ENCODE measurements around the gene HSPA12B. TPM values are rescaled to one million over a fixed set of nuclear protein-coding genes. Genes with fewer than 3 reads are reported as not detected.

Gene HSPA12B
- total and polyA plus RNA-seq, 2 of the 8 experiments (the other 6 are each of a cell fraction or from before 2014, with no cell fraction given): 2.2 to 4.3 TPM

DNA sequence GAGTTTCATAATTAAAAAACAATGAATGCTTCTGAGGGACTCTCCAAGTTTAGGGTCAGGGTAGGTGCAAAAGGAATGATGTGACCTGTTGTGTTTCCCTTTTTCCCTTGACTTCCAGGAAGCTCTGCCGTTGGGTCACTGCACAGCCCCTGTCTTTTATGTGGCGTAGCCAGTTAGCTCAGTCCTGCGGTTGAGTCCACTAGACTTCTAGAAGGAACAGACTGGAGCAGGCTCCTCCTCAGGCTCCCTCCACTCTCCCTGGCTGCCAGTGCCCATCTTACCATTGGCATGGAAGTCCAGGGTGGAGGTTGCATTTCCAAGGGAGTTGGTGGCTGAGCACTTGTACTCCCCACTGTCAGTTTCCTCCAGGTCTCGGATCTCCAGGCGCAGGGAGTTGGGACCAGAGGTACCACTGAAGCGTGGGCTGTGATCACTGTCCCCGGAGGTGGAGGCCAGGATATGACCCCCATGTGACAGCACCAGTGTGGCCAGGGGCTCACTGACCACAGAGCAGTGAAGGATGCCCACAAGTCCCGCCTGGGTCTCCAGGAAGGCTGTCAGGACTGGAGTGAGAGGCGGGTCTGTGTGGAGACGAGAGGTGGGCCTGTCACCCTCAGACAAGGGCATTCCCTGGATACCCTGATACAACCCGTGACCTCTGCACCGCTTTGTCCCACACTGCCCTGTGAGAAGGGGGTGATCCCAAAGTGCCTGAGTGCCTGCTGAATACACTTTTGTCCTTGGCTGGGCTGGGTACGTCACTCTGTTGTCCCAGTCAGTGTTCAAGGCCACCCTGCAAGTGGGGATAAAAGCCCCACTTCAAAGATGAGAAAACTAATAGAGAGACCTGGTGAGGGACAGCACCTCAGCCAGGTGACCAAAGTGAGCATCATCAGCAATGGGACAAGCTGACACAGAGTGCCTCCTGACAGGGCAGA is 31.2 kb upstream of the HSPA12B start:
- Histone ChIP-seq H2AFZ (ENCODE audit: low read length) (no peak overlapping the region; the same call in 1 of the 2 replicates), H2BK120ac (replicated peaks; ENCODE audit: low read depth, low read length) (no peak overlapping the region), H3K79me2 (ENCODE audit: control insufficient read depth in 1 of 2, insufficient read depth in 2 of 2, low read length in 2 of 2) (no peaks in the 10 kb centered on the region), H3K36me3 (ENCODE audit: control insufficient read depth in 2 of 4, insufficient read depth in 4 of 4, low read length in 3 of 4) (no peaks in the 10 kb centered on the region), H2BK20ac (ENCODE audit: low read length) (no peak overlapping the region), H3K27me3 (replicated peaks in 1 of 4; ENCODE audit: control insufficient read depth in 3 of 4, extremely low read depth in 1 of 4, insufficient read depth in 3 of 4, low read length in 3 of 4) (no peaks in the 10 kb centered on the region; a peak in 1 of 7 replicates), H3K56ac (replicated peaks; ENCODE audit: insufficient read length, low read depth, low read length) (no peak overlapping the region), H3K14ac (ENCODE audit: insufficient read length) (no peak overlapping the region), H2AK5ac (ENCODE audit: low read depth, low read length) (no peak overlapping the region), H3K9me3 (ENCODE audit: insufficient read depth in 2 of 2, low read depth in 1 of 2, low read length in 1 of 2) (peaks cover 3 to 4% of the 10 kb centered on the region in 2 experiments; a peak in 2 of 4 replicates), H3K4ac (replicated peaks; ENCODE audit: insufficient read length, low read depth, low read length) (no peak overlapping the region), H3K4me2 (ENCODE audit: insufficient read depth in 1 of 2, low read depth in 2 of 2, low read length in 2 of 2) (no peak overlapping the region), H2BK12ac (ENCODE audit: low read depth, low read length) (no peak overlapping the region), H2BK15ac (ENCODE audit: low read length) (no peak overlapping the region), H3K18ac (ENCODE audit: extremely low read depth, low read length) (no peak overlapping the region), H3K4me1 (replicated peaks in 1 of 4; ENCODE audit: control insufficient read depth in 3 of 4, insufficient read depth in 4 of 4, low read length in 3 of 4) (no peaks in the 10 kb centered on the region), H3K23me2 (ENCODE audit: low read depth, low read length) (no peaks in the 10 kb centered on the region), H3K27ac (ENCODE audit: low read depth, low read length) (no peak overlapping the region), H4K8ac (ENCODE audit: extremely low read depth, insufficient read depth, low read length) (no peak overlapping the region), H3K4me3 (ENCODE audit: extremely low read depth in 1 of 4, insufficient read depth in 2 of 4, low read depth in 3 of 4, low read length in 4 of 4) (no peak overlapping the region), H3K9ac (replicated peaks in 1 of 4; ENCODE audit: extremely low read depth in 1 of 4, low read depth in 3 of 4, low read length in 3 of 4) (no peak overlapping the region), H2BK5ac (ENCODE audit: low read depth, low read length) (no peak overlapping the region), H3K79me1 (ENCODE audit: low read depth, low read length) (no peaks in the 10 kb centered on the region), H3K23ac (ENCODE audit: insufficient read length) (no peak overlapping the region), H4K5ac (ENCODE audit: insufficient read length, low read depth, low read length) (no peak overlapping the region), H4K20me1 (replicated peaks in 1 of 2; ENCODE audit: control insufficient read depth in 1 of 2, insufficient read depth in 2 of 2, low read length in 2 of 2) (no peaks in the 10 kb centered on the region), H4K91ac (replicated peaks; ENCODE audit: insufficient read length, low read length) (no peak overlapping the region)
- FAIRE-seq (no peak), DNase-seq (ENCODE audit: low read depth in 1 of 2, low spot score in 2 of 2) (no peak)
- WGBS, 2 experiments (ENCODE audit: extremely low coverage in 1 of 2, insufficient coverage in 1 of 2, insufficient read length in 1 of 2, insufficient replicate concordance in 2 of 2, low coverage in 1 of 2, low lambda C conversion rate in 2 of 2, missing lambda C conversion rate in 1 of 2): 91% methylated on average over 13 of the region's 13 CpGs; no CpG with 5 or more reads in 1 of the 2 experiments
- CTCF ChIA-PET (ENCODE audit: partially characterized antibody): interaction anchor here (1.1 to 45.1 kb wide), 5 partner anchors 1 to 138 kb away, joined by 6 to 1432 read pairs (median 9); partner anchors contain the start of genes ADAM33 and SIGLEC1
- TF ChIP-seq CHD2 (IDR thresholded peaks at IDR 0.05; ENCODE audit: low read length) (no peak), KDM1A (IDR thresholded peaks at IDR 0.05; ENCODE audit: borderline replicate concordance, low read length) (no peak), CHD1 (IDR thresholded peaks at IDR 0.05; ENCODE audit: low read depth, low read length) (no peak), BRCA1 (IDR thresholded peaks at IDR 0.05; ENCODE audit: low read depth, low read length) (no peak), FOSL1 (IDR thresholded peaks at IDR 0.05; ENCODE audit: insufficient read depth, low read depth, low read length) (no peak), EGR1 (IDR thresholded peaks at IDR 0.05; ENCODE audit: borderline replicate concordance, low read depth, low read length) (no peak)
- POLR2A ChIA-PET (ENCODE audit: partially characterized antibody): no interaction called here

All from H1 (cell line).